ENCODE results near the gene USP1.

DNA sequence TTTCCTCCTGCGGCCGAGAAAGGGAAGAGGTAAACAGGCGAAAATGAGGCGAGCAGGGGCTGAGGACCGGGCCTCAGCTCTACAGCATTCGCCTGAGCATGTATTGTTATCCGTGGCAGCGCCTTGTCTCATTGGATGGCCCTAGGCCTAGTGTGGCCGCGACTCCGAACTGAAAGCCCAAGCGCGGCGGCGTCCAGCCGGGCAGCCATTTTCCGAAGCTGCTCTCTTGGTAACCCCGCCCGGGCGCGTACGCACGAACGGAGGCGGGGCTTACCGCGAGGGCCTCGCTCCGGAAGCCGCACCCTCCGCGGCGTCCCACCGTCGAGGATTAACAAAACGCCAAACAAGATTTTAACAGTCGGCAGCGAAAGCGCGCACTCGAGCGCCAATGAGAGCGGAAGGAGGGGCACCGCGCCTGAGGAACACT, 797 bp upstream of the USP1 start:
- TF ChIP-seq, protein P1, sequence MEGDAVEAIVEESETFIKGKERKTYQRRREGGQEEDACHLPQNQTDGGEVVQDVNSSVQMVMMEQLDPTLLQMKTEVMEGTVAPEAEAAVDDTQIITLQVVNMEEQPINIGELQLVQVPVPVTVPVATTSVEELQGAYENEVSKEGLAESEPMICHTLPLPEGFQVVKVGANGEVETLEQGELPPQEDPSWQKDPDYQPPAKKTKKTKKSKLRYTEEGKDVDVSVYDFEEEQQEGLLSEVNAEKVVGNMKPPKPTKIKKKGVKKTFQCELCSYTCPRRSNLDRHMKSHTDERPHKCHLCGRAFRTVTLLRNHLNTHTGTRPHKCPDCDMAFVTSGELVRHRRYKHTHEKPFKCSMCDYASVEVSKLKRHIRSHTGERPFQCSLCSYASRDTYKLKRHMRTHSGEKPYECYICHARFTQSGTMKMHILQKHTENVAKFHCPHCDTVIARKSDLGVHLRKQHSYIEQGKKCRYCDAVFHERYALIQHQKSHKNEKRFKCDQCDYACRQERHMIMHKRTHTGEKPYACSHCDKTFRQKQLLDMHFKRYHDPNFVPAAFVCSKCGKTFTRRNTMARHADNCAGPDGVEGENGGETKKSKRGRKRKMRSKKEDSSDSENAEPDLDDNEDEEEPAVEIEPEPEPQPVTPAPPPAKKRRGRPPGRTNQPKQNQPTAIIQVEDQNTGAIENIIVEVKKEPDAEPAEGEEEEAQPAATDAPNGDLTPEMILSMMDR (conservative IDR thresholded peaks at IDR 0.05; ENCODE audit: low read depth, low read length): no peak
- TF ChIP-seq POLR2A (IDR thresholded peaks at IDR 0.05; ENCODE audit: low read depth, low read length) (peak; percentile 97), RAD21 (IDR thresholded peaks at IDR 0.05; ENCODE audit: low read length) (no peak), CHD1 (IDR thresholded peaks at IDR 0.05; ENCODE audit: low read depth, low read length) (peak; percentile 32; the same call in 1 of the 2 replicates), CEBPB (IDR thresholded peaks at IDR 0.05; ENCODE audit: low read depth, low read length) (no peak), MAFK (IDR thresholded peaks at IDR 0.05; ENCODE audit: low read depth, low read length) (no peak), RFX5 (IDR thresholded peaks at IDR 0.05; ENCODE audit: low read depth, low read length) (no peak), SMC3 (IDR thresholded peaks at IDR 0.05; ENCODE audit: low read depth, low read length) (no peak), FOS (IDR thresholded peaks at IDR 0.05; ENCODE audit: low read depth, low read length) (no peak), BHLHE40 (IDR thresholded peaks at IDR 0.05; ENCODE audit: low read depth, low read length) (no peak)
- TF ChIP-seq, protein P2, sequence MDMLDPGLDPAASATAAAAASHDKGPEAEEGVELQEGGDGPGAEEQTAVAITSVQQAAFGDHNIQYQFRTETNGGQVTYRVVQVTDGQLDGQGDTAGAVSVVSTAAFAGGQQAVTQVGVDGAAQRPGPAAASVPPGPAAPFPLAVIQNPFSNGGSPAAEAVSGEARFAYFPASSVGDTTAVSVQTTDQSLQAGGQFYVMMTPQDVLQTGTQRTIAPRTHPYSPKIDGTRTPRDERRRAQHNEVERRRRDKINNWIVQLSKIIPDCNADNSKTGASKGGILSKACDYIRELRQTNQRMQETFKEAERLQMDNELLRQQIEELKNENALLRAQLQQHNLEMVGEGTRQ (IDR thresholded peaks at IDR 0.05; ENCODE audit: low read depth, low read length): no peak
- TF ChIP-seq, protein P3, sequence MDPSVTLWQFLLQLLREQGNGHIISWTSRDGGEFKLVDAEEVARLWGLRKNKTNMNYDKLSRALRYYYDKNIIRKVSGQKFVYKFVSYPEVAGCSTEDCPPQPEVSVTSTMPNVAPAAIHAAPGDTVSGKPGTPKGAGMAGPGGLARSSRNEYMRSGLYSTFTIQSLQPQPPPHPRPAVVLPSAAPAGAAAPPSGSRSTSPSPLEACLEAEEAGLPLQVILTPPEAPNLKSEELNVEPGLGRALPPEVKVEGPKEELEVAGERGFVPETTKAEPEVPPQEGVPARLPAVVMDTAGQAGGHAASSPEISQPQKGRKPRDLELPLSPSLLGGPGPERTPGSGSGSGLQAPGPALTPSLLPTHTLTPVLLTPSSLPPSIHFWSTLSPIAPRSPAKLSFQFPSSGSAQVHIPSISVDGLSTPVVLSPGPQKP (IDR thresholded peaks at IDR 0.05; ENCODE audit: borderline replicate concordance, low read depth, low read length): no peak

Measured in IMR-90 (cell line).